GM18909 (cell line): ENCODE measurements around the gene ACP3.
"Not testable (repeated sequence)": the region's sequence is repeated elsewhere in the genome, so short reads cannot be mapped to it uniquely, and the experiment has no call there.

Source experiments
- ATAC-seq: cut with Tn5 transposase; IDR thresholded peaks from one replicate; pipeline ENCODE4 v1.9.1; 2021; ENCODE audit warnings: mild to moderate bottlenecking; ENCODE audit not compliant: unreplicated experiment, poor library complexity

The ACP3 gene

DNA sequence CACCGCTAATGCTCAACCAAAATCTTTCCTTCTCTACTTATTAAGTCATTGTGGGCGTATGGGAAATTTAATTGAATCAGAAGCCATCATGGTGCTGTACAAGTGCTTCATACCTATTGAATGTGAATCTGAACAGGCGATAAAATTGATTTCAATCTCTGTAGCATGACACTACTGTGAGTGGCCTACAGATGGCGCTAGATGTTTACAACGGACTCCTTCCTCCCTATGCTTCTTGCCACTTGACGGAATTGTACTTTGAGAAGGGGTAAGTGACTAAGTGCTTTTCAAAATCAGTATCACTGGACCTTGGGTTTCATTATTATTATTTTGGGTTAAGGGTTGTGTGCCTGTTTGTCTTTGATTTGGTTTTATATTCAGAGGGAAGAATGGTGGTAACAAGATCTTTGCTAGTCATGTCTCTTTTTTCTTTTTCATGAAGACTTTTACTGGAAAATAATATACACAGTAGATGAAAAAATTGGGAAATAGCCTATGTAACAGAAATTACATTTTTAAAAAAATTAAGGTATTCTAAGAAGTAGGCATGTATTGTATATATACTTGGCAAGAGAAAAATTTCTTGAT lies 35.4 kb downstream of the ACP3 start:
- ATAC-seq: peak; percentile 65

DNA sequence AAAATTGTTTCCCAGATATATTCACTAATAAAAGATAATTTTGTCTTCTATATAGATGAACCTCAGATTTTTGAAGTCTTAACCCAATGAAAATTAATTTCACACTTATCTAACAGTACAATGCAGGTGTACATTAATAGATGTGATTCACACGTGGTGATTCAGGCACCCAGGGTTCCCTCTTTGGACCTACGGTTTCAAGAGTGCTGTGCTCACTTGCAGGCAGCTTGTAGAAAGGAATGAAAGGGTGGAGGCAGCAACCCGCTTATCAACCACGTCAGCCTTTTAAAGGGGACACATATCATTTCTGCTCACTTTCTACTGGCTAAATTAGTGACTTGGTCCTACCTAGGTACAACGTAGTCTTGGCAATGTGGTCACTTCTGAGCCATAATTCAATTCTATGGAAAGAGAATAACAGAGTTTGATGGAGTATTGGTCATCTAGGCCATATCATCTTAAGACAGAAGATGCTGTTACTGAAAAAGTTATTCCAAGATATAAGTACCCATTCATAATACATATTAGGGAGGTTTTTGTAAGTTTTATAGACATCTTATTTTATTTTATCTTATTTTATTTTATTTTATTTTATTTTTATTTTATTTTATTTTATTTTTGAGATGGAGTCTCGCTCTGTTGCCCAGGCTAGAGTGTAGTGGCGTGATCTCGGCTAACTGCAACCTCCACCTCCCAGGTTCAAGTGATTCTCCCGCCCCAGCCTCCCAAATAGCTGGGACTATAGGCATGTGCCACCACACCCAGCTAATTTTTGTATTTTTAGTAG lies 37.9 kb downstream of the ACP3 start:
- no peak for ATAC-seq

DNA sequence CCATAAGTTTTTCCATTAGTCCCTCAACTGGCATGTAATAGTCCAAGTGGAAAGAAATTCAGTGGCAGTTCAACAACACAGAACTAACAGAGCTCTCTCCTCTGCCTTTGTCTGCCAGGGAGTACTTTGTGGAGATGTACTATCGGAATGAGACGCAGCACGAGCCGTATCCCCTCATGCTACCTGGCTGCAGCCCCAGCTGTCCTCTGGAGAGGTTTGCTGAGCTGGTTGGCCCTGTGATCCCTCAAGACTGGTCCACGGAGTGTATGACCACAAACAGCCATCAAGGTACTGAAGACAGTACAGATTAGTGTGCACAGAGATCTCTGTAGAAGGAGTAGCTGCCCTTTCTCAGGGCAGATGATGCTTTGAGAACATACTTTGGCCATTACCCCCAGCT lies 39.4 kb downstream of the ACP3 start:
- ATAC-seq: no peak

DNA sequence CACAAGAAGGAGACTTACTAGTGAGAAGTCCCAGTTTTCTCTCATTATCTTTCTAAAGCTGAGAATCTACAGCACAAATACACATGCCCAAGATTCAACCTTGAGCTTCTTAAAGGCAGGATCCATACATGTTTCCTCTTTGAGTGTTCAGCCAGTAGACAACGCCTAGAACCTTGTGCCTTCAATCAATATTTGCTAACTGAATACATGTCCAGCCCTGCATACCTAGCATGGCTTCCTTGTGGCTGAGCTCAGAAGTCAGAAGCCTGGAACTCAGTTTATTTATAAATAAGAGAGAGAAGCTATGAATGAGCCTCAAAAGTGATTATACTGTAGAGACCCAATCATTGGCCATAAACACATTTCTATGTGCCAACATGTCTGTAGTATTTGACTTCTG lies 43.5 kb downstream of the ACP3 start:
- no peak for ATAC-seq

DNA sequence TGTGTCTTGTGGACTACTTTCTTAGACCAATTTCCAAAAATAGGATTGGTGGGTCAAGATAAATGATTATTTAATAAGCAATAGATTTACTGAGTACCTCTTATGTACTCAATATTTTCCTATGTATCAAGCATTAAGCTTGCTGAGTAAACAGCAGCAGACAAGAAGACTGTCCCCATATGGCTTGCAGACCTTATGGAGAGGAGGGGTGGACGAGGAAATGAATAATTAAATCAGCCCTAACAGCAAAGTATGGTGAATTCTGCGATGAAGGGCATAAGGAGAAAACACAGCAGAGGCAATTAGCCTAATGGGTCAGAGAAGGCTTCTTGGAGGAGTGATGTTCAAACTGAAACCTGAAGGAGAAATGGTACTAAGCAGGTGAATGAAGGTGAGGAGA lies 45.1 kb downstream of the ACP3 start:
- no peak for ATAC-seq

DNA sequence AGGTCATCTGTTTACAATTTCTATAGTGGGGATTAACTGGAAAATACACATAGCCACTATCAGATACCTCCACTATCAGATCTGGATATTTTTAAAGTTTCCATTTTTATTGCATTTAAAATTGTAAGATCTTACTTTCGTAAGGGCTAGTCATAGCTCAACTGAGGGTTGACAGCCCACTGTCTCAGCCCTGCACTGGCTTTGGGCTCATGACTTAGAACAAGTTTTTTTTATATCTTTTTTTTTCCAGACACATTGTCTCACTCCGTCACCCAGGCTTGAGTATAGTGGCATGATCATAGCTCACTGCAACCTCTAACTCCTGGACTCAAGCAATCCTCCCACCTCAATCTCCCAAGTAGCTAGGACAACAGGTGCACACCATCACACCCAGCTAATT lies 51.3 kb downstream of the ACP3 start:
- ATAC-seq: no peak

DNA sequence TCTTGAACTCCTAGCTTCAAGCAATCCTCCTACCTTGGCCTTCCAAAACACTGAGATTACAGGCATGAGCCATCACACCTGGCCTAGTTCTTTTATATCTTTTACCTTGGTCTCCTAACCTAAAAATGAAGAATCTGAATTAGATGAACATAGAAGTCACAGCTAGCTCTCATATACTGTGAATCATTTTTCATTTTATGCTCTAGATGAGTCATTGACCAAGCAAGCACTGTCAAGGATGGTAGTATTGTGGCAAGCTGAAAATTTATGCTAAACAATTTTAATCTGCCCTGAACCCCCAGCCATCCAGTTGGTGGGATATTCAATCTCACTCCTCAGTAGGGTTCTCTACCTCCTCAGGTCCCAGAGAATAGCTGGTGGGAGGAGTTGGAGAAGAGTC lies 51.8 kb downstream of the ACP3 start:
- ATAC-seq: no peak

DNA sequence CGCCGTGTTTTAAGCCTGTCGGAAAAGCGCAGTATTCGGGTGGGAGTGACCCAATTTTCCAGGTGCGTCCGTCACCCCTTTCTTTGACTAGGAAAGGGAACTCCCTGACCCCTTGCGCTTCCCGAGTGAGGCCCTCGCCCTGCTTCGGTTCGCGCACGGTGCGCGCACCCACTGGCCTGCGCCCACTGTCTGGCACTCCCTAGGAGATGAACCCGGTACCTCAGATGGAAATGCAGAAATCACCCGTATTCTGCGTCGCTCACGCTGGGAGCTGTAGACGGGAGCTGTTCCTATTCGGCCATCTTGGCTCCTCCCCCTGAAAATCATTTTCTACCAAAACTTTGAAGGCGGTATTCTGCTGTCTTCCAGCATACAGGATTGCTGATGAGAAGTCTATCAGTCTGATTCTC lies 59.7 kb downstream of the ACP3 start:
- not testable (repeated sequence) for ATAC-seq

DNA sequence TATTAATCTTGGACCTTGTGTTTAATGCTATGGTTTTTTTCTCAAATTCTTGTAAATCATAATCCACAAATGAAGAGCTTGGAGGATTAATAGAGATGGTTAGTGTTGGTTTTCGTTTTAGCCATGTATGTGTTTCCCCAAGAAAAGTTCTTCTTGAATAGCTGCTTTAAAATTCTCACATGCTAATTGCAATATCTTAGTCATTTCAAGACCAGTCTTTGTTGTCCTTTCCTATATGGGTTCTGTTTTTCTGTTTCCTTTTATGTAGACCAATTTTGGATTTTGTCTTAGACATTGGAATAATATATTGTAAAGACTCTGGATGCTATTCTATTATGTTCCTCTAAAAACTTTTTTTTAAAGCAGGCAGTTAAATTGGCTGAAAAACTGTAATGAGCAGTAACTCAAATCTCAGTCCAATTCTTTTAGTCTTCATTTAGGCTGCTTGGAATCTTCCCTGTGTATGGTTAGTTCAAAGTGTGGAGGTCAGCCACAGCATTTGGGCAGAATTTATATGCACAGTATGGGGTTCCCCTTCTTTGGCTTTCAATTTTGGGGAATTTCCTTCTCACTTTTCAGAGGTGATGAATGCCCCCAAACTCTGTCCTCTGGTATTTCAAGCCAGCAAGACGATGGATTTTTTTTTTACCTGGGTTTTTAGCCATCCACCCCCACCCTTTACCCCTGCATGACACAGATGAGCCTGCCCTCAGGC lies 61.0 kb downstream of the ACP3 start:
- ATAC-seq: no peak

DNA sequence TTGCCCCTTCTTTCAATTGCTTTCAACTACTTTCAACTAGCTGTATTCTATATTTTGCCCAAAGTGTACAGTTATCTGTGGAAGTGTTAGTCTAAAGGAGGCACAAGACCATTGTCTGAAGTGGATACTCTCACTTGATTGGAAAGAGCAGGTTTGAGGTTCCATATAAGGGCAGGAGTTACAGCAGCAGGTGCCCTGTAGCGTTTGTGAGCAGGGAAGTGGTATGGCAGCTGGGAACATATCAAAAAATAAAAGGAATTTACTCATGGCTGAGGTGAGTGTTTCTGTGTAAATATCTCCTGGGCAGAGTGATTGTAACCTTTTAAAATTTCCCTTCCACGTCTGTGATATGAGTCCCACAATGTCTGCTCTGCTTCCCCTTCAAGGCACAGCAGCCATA lies 61.6 kb downstream of the ACP3 start:
- ATAC-seq: no peak

DNA sequence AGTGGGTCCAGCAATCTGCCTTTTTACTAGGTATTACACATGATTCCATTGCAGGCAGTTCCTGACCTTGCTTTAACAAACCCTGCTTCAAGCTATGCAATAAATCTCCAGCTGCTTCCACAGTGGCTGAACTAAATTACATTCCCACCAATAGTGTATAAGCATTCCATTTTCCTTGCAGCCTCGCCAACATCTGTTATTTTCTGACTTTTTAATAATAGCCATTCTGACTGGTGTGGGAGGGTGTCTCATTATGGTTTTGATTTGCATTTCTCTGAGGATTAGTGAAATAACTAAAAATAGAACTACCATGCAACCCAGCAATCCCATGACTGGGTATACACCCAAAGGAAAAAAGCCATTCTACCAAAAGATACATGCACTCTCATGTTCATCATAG lies 63.7 kb downstream of the ACP3 start:
- no peak for ATAC-seq

DNA sequence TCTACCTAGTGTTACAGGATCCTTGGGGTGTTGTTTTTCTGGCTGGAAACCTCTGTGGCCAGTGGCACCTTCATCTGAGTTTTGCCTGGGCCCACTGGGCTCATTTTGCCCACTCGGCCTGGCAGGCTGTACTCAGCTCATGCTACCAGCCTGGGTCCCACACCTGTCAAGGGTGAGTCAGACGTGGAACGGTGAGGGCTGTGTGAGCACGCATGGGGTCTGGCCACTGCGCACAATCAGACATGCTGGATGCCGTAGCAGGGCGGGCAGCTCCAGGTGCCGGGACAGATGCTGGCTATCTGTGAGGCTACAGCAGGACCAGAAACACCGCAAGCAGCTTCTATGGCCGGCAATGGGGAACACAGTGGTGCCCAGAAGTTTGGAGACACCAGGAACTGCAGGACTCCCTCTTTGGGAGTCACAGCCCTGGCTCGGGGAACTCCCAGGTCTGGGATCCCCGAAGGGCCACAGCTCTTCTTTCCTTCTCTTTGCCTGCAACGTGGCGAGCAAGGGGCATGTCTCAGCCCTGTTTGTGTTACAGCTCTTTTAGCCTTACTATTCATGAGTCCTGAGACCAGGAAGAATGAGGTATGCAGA lies 64.2 kb downstream of the ACP3 start:
- ATAC-seq: no peak

DNA sequence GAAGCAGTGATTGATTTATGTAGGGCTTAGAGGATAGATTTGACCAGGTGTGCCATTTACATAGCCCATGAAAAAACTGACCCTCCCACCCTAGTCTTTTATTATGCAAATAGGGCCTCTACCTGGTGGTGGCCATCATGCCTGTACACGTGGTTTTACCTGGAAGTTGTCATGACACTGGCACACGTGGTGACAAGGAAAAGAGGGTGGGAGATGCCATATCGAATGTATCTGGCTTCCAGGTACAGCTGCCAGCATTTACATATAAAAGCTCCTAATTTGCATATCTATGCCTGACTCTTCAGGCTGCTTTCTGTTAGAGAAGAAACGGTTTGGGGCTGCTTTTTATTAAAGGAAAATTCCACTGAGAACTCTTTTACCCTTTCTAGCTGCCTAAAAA lies 65.1 kb downstream of the ACP3 start:
- ATAC-seq: no peak

DNA sequence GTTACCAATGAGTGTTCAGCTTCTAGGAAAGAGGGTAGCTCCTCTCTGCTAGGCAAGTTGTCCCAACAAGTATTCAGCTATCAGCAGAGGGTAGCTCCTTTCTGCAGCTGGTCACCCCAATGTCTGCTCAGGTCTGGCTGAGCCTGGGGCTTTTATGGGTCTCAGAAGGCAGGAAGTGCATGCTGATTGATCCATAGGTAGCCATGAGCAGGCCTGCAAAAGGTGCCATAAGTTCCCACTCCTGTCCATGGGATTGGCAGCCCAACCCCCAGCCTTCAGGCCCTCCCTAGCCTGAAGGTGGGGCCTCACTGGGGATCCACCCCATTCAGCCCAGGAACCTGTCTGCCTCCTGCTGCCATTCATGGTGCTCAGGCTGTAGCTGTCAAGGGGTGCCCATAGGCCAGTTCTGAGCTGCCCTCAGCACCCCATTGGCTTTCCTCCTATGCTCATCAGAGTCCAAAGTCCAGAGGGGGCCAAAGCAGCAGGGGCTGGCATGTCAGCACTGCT lies 65.5 kb downstream of the ACP3 start:
- ATAC-seq: no peak

DNA sequence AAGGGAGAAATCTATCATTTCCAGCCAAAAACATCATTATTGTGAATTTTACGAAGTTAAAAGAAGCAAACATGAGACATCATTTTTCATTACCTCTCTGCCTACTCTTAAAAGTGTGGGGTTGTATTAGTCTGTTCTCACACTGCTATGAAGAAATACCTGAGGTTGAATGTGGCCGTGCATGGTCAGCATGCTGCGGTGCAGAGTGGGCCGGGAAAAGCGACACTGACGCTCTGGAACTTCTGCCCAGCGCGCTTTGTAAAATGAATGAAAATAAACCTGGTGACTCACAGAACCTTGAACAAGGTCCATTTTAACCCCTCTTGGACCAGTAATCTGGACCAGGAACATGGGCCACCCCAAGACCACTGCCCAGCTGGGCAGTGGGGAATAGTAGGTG lies 69.1 kb downstream of the ACP3 start:
- no peak for ATAC-seq

DNA sequence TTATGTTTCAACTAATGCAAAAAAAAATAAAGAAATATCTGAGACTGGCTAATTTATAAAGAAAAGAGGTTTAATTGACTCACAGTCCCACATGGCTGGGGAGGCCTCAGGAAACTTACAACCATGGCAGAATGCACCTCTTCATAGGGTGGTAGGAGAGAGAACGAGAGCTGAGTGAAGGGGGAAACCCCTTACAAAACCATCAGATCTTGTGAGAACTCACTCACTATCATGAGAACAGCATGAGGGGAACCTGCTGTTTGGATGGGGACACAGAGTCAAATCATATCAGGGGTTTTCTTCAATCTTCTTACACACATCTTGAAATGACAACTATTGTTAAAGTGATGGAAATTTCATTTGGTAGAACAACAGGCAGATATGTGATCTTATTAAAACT lies 75.5 kb downstream of the ACP3 start:
- not testable (repeated sequence) for ATAC-seq

DNA sequence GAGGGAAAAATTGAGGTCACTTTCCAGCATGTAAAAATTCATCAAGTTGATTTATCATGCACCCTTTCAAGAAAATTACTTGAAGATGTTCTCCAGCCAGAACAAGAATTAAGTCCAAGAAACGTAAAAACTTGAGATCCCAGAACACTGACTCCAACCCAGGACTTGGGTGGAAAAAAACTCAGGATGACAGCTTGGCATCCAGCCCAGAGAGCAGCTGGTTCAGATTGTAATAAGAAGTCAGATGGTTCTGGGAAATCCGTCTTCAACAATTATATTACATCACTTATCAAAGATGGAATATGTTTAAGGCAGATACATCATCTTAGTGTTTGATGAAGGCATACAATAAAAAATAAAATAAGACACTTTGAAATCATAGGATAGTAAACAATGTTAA lies 77.1 kb downstream of the ACP3 start:
- ATAC-seq: no peak

DNA sequence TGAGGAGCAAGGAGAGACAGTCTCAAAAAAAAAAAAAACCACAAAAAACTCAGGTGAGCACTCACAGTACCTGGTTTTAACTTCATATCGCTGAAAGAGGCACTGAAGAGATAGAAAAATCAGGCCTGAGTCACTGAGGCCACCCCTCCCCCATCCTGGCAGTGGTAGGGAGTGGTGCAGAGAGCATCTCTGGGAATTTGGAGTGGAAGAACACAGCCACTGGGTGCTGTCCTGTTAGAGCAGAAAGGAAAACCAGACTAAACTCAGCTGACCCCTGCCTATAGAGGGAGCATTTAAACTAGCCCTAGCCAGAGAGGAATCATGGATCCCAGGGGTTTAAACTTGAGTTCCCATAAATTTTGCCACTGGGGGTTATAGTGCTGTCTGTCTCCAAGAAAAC lies 77.9 kb downstream of the ACP3 start:
- ATAC-seq: no peak

DNA sequence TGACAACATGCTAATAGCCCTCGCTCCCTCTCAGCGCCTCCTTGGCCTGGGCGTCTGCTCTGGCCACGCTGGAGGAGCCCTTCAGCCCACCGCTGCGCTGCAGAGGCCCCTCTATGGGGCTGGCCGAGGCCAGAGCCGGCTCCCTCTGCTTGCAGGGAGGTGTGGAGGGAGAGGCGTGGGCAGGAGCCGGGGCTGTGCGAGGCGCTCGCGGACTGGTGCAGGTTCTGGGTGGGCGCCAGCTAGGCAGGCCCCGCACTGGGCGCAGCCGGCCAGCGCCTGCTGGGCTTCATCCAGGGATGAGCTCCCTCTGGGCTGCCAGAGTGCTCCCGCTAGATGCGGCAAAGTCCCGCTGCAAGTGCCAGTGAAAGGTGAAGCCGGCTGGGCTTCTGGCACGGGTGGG lies 79.0 kb downstream of the ACP3 start:
- no peak for ATAC-seq

DNA sequence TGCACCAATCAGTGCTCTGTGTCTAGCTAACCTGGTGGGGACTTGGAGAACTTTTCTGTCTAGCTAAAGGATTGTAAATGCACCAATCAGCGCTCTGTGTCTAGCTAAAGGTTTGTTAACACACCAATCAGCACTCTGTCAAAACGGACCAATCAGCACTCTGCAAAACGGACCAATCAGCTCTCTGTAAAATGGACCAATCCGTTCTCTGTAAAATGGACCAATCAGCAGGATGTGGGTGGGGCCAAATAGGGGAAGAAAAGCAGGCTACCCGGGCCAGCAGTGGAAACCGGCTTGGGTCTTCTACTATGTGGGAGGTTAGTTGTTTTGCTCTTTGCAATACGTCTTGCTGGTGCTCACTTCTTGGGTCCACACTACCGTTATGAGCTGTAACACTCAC lies 79.6 kb downstream of the ACP3 start:
- not testable (repeated sequence) for ATAC-seq
